ENCODE data around the gene MOV10. TPM values are rescaled to one million over a fixed set of nuclear protein-coding genes. Genes with fewer than 3 reads are reported as not detected.
"Not testable (repeated sequence)": the region's sequence is repeated elsewhere in the genome, so short reads cannot be mapped to it uniquely, and the experiment has no call there.

MOV10 gene
- total RNA-seq = 10 to 100 TPM; 29.5 to 32.3 TPM
- long read RNA-seq, donor 1, partial matches to known transcripts = 9 of 12 reads
- long read RNA-seq, donor 1, other reads (novel, unspliced or antisense) = 2 of 12 reads
- long read RNA-seq, donor 2, partial matches to known transcripts = 5 of 10 reads
- long read RNA-seq, donor 2, other reads (novel, unspliced or antisense) = 0 of 10 reads

- peak; percentile 92 for DNase-seq (ENCODE audit: low spot score)
- intact Hi-C loops (cut with DNase I) = loop anchor here in 1 of 2 donors (5.0 kb wide), 1 partner anchor 33 kb away; the partner anchor contains the start of gene RHOC
Observed at GRCh38 chr1:112674440-112674985, at the start of gene MOV10. TSS of gene MOV10 (plus strand) at chr1:112674659. CDS start at chr1:112674913, 254 bp downstream.

DNA sequence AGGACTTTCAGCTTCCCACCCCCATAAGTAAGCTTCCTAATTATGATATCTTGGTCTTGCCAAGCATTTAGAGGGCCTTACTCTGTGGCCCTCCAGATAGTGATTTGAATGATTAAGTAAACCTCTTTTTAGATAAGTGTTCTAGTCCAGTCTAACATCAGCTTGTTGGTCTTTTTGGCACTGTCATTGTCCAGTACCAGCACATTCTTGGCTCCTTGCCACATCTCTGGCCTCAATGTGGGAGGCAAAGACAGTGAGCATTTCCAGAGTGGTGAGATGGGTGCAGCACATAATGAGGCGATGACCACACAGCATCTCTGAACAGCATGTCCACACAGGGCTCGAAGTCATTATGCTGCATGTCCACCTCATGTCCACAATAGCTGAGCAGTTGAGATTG lies 48.8 kb upstream of the MOV10 start:
- intact Hi-C loops (cut with DNase I) = no loop called here
- no peak for DNase-seq (ENCODE audit: low spot score)

DNA sequence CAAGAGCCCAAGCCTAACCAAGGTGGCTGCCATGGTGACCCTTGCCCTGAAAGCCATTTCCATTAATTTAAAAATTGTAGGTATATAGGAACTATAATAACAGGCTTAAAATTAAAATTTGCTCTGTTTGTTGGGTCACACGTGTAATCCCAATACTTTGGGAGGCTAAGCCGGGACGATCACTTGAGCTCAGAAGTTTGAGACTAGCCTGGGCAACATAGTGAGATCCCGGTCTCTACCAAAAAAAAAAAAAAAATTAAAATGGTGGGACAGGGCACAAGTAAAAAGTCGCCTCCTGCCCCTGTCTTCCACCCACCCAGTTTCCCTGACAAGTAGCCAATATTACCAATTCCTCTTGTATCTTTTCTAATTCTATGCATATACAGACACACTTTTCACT lies 48.3 kb upstream of the MOV10 start:
- intact Hi-C loops (cut with DNase I) = no loop called here

DNA sequence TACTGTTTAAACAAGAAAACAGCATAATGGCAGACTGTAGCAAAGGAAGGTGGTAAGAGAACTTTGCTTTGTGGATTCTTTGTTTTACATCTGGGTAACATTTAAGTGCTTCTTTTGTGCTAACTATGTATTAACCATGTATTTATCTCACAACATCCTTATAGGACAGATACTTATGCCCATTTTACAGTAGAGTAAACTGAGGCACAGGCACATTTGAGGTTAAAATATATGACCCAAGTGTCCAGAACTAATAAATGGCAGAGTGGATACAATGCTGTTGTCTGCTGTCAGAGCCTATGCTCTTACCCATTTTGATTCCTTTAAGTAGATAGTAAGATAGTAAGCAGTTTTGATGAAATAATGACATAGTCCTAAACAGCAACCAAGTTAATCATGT lies 47.6 kb upstream of the MOV10 start:
- no peak for DNase-seq (ENCODE audit: low spot score)
- intact Hi-C loops (cut with DNase I) = no loop called here

More for the DNA sequence above, 48.3 kb upstream of the MOV10 start:
- no peak for DNase-seq (ENCODE audit: low spot score)

DNA sequence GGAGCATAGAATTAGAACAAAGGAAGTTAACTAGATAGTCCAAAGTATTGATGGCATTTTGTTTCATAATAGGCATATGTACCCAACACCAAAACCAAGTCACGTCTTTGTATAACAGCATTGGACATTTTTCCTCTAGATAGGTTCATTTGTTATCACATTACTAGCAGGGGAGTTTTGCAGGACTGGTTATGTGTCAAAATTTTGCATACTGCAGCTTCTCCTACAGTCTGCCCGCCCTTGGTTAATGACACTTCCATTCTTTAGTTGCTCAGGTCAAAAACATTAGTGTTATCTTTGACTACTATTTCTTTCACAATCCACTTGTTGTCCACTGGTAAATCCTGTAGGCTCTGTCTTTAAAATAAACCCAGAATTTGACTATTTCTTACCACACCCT lies 45.9 kb upstream of the MOV10 start:
- intact Hi-C loops (cut with DNase I) = no loop called here
- DNase-seq (ENCODE audit: low spot score) = no peak

- DNase-seq (ENCODE audit: low spot score) = no peak
- intact Hi-C loops (cut with DNase I) = no loop called here
Observed at GRCh38 chr1:112629256-112629655, 45.2 kb upstream of the MOV10 start.

- no peak for DNase-seq (ENCODE audit: low spot score)
- intact Hi-C loops (cut with DNase I) = no loop called here
Observed at GRCh38 chr1:112633628-112634027, 40.8 kb upstream of the MOV10 start.

DNA sequence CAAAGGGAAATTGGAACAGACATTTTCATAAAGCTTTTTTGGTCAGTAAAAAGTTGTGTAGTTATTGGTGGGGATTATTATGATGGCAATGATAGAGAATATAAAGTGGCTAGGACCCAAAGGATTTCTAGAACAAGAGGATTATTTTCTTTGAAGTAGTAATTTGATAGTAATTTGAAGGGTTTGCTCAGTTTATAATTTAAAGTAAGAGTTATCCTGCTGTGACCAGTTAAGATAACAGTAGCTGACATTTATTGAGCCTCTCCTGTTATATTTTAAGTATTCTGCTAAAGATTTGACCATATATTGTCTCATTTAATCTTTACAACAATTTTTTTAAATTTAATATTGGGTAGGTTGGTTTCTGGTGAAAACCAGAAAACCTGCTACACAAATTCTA lies 40.1 kb upstream of the MOV10 start:
- intact Hi-C loops (cut with DNase I) = no loop called here
- DNase-seq (ENCODE audit: low spot score) = no peak

- intact Hi-C loops (cut with DNase I) = no loop called here
- no peak for DNase-seq (ENCODE audit: low spot score)
Observed at GRCh38 chr1:112636056-112636455, 38.4 kb upstream of the MOV10 start.

- no peak for DNase-seq (ENCODE audit: low spot score)
- intact Hi-C loops (cut with DNase I) = no loop called here
Observed at GRCh38 chr1:112636597-112637253, 37.7 kb upstream of the MOV10 start.

GRCh38 chr1:112637254-112638109 lies 37.0 kb upstream of the MOV10 start:
- no peak for DNase-seq (ENCODE audit: low spot score)
- intact Hi-C loops (cut with DNase I) = no loop called here

- no peak for DNase-seq (ENCODE audit: low spot score)
- intact Hi-C loops (cut with DNase I) = no loop called here
Observed at GRCh38 chr1:112638110-112638428, 36.4 kb upstream of the MOV10 start.

DNA sequence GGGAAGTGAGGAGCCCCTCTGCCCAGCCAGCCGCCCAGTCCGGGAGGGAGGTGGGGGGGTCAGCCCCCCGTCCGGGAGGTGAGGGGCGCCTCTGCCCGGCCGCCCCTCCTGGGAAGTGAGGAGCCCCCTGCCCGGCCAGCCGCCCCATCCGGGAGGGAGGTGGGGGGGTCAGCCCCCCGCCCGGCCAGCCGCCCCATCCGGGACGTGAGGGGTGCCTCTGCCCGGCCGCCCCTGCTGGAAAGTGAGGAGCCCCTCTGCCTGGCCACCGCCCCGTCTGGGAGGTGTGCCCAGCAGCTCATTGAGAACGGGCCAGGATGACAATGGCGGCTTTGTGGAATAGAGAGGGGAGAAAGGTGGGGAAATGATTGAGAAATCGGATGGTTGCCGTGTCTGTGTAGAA lies 34.0 kb upstream of the MOV10 start:
- intact Hi-C loops (cut with DNase I); DNase-seq (ENCODE audit: low spot score): not testable (repeated sequence)

GRCh38 chr1:112643080-112643479 lies 31.4 kb upstream of the MOV10 start:
- DNase-seq (ENCODE audit: low spot score) = no peak
- intact Hi-C loops (cut with DNase I) = no loop called here

- no peak for DNase-seq (ENCODE audit: low spot score)
- intact Hi-C loops (cut with DNase I) = no loop called here
Observed at GRCh38 chr1:112646225-112646624, 28.2 kb upstream of the MOV10 start.

GRCh38 chr1:112651205-112651604 lies 23.3 kb upstream of the MOV10 start:
- no peak for DNase-seq (ENCODE audit: low spot score)
- intact Hi-C loops (cut with DNase I) = no loop called here

GRCh38 chr1:112665857-112666256 lies 8.6 kb upstream of the MOV10 start:
- intact Hi-C loops (cut with DNase I) = loop anchor here in 1 of 2 donors (2.0 kb wide), 1 partner anchor 29 kb away; no protein-coding TSS in a partner anchor
- DNase-seq (ENCODE audit: low spot score) = no peak

DNA sequence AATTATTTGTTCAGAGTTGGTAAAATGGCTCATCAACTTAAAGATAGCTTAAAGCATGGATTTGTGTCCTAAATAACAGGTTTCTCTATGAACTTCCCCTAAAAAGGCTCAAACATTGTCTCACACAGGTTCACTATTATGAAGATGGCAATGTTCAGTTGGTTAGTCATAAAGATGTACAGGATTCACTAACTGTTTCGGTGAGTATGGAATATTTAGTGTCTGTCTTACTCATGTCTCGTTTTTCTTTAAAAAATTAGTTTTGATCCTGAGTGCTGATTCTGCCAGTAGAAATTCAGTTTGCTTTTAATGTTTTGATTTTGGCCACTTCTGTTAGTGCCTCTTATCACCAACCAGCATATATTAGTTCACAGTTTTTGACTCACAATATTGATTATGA lies 7.5 kb upstream of the MOV10 start:
- no peak for DNase-seq (ENCODE audit: low spot score)
- intact Hi-C loops (cut with DNase I) = no loop called here

DNA sequence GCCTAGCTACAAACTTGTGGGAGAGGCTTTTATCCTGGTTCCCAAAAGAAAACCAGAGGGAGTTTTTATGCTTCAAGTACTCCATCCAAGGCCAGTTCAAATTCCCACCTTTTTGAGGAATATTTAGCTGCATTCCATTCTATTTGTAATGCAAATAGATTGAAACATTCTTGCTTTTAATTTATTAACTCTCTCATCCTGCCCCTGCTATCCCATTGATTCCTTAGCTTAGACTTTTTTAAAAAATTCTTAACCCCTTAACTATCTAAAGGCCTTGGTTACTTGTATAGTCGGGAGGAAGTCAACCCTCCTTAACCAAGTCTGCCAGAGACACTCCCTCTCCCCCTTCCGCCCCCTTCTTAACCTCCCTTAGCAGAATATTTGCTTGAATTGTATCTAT lies 2.5 kb upstream of the MOV10 start:
- DNase-seq (ENCODE audit: low spot score) = no peak
- intact Hi-C loops (cut with DNase I) = loop anchor here in 1 of 2 donors (5.0 kb wide), 1 partner anchor 35 kb away; the partner anchor contains the start of gene RHOC

DNA sequence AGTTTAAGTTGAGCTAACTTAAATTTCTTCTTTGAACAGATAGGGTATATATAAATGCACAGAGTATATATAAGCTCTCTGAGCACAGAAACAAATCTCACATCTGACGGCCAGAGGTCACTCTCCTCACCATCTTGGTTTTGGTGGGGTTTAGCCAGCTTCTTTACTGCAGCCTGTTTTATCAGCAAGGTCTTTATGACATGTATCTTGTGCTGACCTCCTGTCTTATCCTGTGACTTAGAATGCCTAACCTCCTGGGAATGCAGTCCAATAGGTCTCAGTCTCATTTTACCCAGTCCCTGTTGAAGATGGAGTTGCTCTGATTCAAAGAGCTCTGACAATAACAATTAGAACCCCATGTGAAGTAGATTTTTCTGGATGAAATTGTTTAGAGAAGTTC lies 1.6 kb upstream of the MOV10 start:
- intact Hi-C loops (cut with DNase I) = loop anchor here in 1 of 2 donors (5.0 kb wide), 1 partner anchor 34 kb away; the partner anchor contains the start of gene RHOC
- no peak for DNase-seq (ENCODE audit: low spot score)

Measured in posterior vena cava (tissue), 2 donors.